Measurements from ENCODE around the gene KCNK4. TPM values are rescaled to one million over a fixed set of nuclear protein-coding genes. Genes with fewer than 3 reads are reported as not detected.

KCNK4 gene
- total RNA-seq, 1 experiment from 2014 or later: 0.28 TPM

DNA sequence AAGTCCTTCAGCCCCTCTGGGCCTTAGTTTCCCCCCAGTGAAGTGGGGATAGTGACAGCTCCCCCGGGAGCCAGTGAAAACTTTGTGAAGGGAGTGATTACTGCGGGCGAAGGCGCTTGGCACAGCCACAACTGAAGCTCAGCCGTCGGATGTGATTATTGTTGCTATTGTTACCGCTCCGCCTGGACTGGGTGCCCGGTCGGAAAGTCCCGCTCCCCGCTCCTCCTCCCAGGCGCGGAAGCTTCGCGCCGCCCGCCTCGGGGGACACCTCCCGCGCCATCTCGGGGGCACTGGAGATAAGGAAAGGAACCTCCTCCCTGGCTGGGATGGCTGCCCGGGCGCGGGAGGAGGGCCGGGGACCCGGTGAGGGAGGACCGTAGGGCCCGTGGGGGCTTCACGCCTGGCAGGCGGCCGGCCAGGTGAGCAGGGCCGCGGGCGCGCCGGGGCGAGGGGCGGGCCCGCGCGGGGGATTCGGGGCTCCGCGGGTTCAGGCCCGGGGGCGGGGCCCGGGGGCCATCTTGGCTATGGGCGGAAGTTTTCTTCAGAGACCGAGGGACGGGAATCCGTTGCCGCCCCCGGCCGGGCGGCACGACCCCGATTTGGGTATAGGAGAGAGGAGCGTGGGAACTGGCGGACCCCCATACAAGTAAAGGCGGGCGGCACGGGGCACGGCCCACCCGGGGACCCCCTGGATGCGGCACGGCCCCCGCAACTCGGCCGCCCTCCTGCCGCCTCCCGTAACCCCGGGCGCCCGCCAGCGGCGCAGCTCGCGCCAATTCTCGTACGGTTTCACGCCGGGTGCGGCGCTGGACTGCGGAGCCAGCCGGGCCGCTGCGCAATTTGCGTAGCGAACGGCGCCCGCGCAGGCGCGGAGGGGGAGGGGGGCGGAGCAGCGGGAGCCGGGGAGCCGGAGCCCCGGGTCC, 5.9 kb upstream of the KCNK4 start, which contains the start of gene GPR137:
TSS of gene GPR137 (plus strand) at position 887 of the 923 bp plus-strand sequence. CDS start 677 bp downstream, outside the sequence.
- H3K4me1 Mint-ChIP-seq: peaks cover 8 to 12% of the 10 kb centered on the region in 2 experiments
- Histone ChIP-seq H3K79me2 (ENCODE audit: insufficient read depth, low read length) (no peaks in the 10 kb centered on the region), H3T11ph (ENCODE audit: low read length) (no peak within 1 kb of the TSS), H3K27me3 (ENCODE audit: insufficient read depth, low read length) (peaks cover 3% of the 10 kb centered on the region; the same call in 1 of the 2 replicates), H4K91ac (ENCODE audit: insufficient read length, low read depth, low read length) (no peak within 1 kb of the TSS), H2BK20ac (ENCODE audit: low read depth, low read length, poor library complexity, severe bottlenecking) (no peak within 1 kb of the TSS), H2BK12ac (ENCODE audit: insufficient read length, low read depth, low read length) (no peak within 1 kb of the TSS), H2BK15ac (ENCODE audit: low read depth, low read length) (no peak within 1 kb of the TSS), H3K4ac (ENCODE audit: low read depth, low read length) (no peak within 1 kb of the TSS), H2BK120ac (ENCODE audit: low read depth, low read length, poor library complexity, severe bottlenecking) (no peak within 1 kb of the TSS), H3K79me1 (ENCODE audit: insufficient read depth, low read depth, low read length, poor library complexity, severe bottlenecking) (no peaks in the 10 kb centered on the region), H4K5ac (ENCODE audit: insufficient read length, low read depth, low read length) (no peak within 1 kb of the TSS), H2BK5ac (ENCODE audit: insufficient read length, low read length) (no peak within 1 kb of the TSS), H3K4me1 (ENCODE audit: insufficient read depth, low read length) (no peaks in the 10 kb centered on the region), H2AK5ac (ENCODE audit: insufficient read length, low read length) (no peak within 1 kb of the TSS), H3K9ac (ENCODE audit: extremely low read depth, insufficient read length, low read length) (no peak within 1 kb of the TSS), H3K4me2 (ENCODE audit: insufficient read depth, insufficient read length, low read length) (peak within 1 kb of the TSS; percentile 70), H4K8ac (replicated peaks; ENCODE audit: insufficient read length, low read depth, low read length) (no peak within 1 kb of the TSS), H3K23me2 (ENCODE audit: insufficient read length, low read depth, low read length, poor library complexity, severe bottlenecking) (peaks cover 15% of the 10 kb centered on the region), H3K27ac (ENCODE audit: insufficient read length, low read depth, low read length) (no peak within 1 kb of the TSS), H3K9me3 (ENCODE audit: control insufficient read depth, low read depth, low read length) (no peaks in the 10 kb centered on the region), H3K56ac (ENCODE audit: insufficient read length, low read depth, low read length) (no peak within 1 kb of the TSS), H3K14ac (ENCODE audit: insufficient read depth, low read length) (no peak within 1 kb of the TSS), H3K23ac (ENCODE audit: insufficient read length, low read depth, low read length) (no peak within 1 kb of the TSS), H3K18ac (ENCODE audit: insufficient read length, low read depth, low read length) (no peak within 1 kb of the TSS), H4K20me1 (ENCODE audit: control insufficient read depth, insufficient read depth, insufficient read length) (no peaks in the 10 kb centered on the region), H2AFZ (ENCODE audit: low read length) (no peak within 1 kb of the TSS)
- WGBS (ENCODE audit: extremely low coverage, insufficient read length, low lambda C conversion rate): no CpG with 5 or more reads among the region's 102 CpGs
- TF ChIP-seq, protein P1, sequence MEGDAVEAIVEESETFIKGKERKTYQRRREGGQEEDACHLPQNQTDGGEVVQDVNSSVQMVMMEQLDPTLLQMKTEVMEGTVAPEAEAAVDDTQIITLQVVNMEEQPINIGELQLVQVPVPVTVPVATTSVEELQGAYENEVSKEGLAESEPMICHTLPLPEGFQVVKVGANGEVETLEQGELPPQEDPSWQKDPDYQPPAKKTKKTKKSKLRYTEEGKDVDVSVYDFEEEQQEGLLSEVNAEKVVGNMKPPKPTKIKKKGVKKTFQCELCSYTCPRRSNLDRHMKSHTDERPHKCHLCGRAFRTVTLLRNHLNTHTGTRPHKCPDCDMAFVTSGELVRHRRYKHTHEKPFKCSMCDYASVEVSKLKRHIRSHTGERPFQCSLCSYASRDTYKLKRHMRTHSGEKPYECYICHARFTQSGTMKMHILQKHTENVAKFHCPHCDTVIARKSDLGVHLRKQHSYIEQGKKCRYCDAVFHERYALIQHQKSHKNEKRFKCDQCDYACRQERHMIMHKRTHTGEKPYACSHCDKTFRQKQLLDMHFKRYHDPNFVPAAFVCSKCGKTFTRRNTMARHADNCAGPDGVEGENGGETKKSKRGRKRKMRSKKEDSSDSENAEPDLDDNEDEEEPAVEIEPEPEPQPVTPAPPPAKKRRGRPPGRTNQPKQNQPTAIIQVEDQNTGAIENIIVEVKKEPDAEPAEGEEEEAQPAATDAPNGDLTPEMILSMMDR (conservative IDR thresholded peaks at IDR 0.05): no peak
- peaks cover 21% of the 10 kb centered on the region for H3K27me3 Mint-ChIP-seq (ENCODE audit: low read depth)
- H3K4me3 Mint-ChIP-seq: peak within 1 kb of the TSS; percentile 82 to 90
- no peaks in the 10 kb centered on the region; a peak in 1 of 5 replicates for H3K9me3 Mint-ChIP-seq
- peak within 1 kb of the TSS in 1 of 3 experiments; percentile 68; a peak in 2 of 7 replicates for H3K27ac Mint-ChIP-seq
- DNase-seq: peak; percentile 78
- H3K36me3 Mint-ChIP-seq (ENCODE audit: insufficient read depth in 1 of 3, low read depth in 3 of 3): peaks cover 0 to 18% (median 13%) of the 10 kb centered on the region in 3 experiments; a peak in 6 of 7 replicates

Measured in H9 (cell line).